Mucosa of descending colon (tissue), 3 donors: ENCODE measurements around the gene CXCL5. TPM values are rescaled to one million over a fixed set of nuclear protein-coding genes. Genes with fewer than 3 reads are reported as not detected.
A peak's percentile ranks its signal among the peaks of the same experiment; 100 is the strongest.

Experiments
- ATAC-seq: fragments of 200-7000 bp; cut with Tn5 transposase; one replicate; pipeline ENCODE4 v1.9.1; 2020; ENCODE audit warnings: mild to moderate bottlenecking, moderate library complexity
- DNase-seq, 3 donors: peaks; one replicate each; pipeline ENCODE4 v3.0.0-alpha.2; 2020
- H3K36me3 ChIP-seq: fragments of 200-600 bp; one replicate; pipeline ENCODE4 v1.8.0; 2021; ENCODE audit warnings: low read depth, mild to moderate bottlenecking
- H3K4me1 ChIP-seq: fragments of 200-600 bp; one replicate; pipeline ENCODE4 v1.8.0; 2021; ENCODE audit warnings: low read depth, mild to moderate bottlenecking
- H3K4me3 ChIP-seq: fragments of 200-600 bp; one replicate; pipeline ENCODE4 v1.8.0; 2021; ENCODE audit warnings: mild to moderate bottlenecking
- H3K9me3 ChIP-seq: fragments of 200-600 bp; one replicate; pipeline ENCODE4 v1.8.0; 2021; ENCODE audit warnings: mild to moderate bottlenecking
- CTCF ChIP-seq: fragments of 200-600 bp; IDR thresholded peaks from one replicate; pipeline ENCODE4 v1.8.0; 2022; ENCODE audit warnings: antibody characterized with exemption, mild to moderate bottlenecking
- intact Hi-C, 2 donors: fragments of 100-400 bp; cut with DNase I in 1 of 2; cut with micrococcal nuclease in 1 of 2; formaldehyde crosslinking; loops; one replicate each; pipeline versions ENCODE4 v1.11.0 to v1.11.1; 2022; cut with DNase I, micrococcal nuclease
- total RNA-seq, 3 donors: library from RNA; stranded (reverse); fragmentation: NEBNext Ultra II Directional in 2 of 3; extraction: Animal tissue kit (Norgen Biotek cat#: 25700) in 2 of 3; gene quantifications; one replicate each; pipeline versions ENCODE4 v1.2.1 to v1.2.4, GENCODE V29; 2021 to 2023
- donor health status: DM: no; HTN: no; CAD: no; lungs with moderate emphysema.
- donor health status: DM: no; HTN: no; CAD: no.
- donor health status: DM: no; HTN: yes; CAD: no.

CXCL5 gene
- total RNA-seq, 3 donors from 2014 or later: 0.14 TPM; not detected in 2

- intact Hi-C loops: no loop called here
- H3K4me1 ChIP-seq: peaks cover 12% of the 10 kb centered on the region
- H3K36me3 ChIP-seq: no peaks in the 10 kb centered on the region
- TF ChIP-seq CTCF: no peak
- no peak overlapping the region for H3K4me3 ChIP-seq
- H3K9me3 ChIP-seq: no peaks in the 10 kb centered on the region
- no peak for DNase-seq
- no peak for ATAC-seq
Measured at GRCh38 chr4:74006009-74006476, 7.6 kb upstream of the CXCL5 start.

- Histone ChIP-seq H3K4me3 (no peak overlapping the region), H3K36me3 (no peaks in the 10 kb centered on the region), H3K4me1 (peaks cover 12% of the 10 kb centered on the region), H3K9me3 (no peaks in the 10 kb centered on the region)
- ATAC-seq: peak; percentile 97
- TF ChIP-seq CTCF: no peak
- DNase-seq: no peak
- intact Hi-C loops: no loop called here
Measured at GRCh38 chr4:74005528-74005927, 7.1 kb upstream of the CXCL5 start.

GRCh38 chr4:74004668-74005067, 6.2 kb upstream of the CXCL5 start:
- intact Hi-C loops: no loop called here
- DNase-seq (no peak), ATAC-seq (no peak)
- TF ChIP-seq CTCF: no peak
- Histone ChIP-seq H3K4me3 (no peak overlapping the region), H3K4me1 (peaks cover 9% of the 10 kb centered on the region), H3K9me3 (no peaks in the 10 kb centered on the region), H3K36me3 (no peaks in the 10 kb centered on the region)

- Histone ChIP-seq H3K36me3 (no peaks in the 10 kb centered on the region), H3K4me1 (peaks cover 6% of the 10 kb centered on the region), H3K9me3 (no peaks in the 10 kb centered on the region), H3K4me3 (no peak overlapping the region)
- intact Hi-C loops: no loop called here
- ATAC-seq: peak; percentile 47
- no peak for TF ChIP-seq CTCF
- no peak for DNase-seq
Measured at GRCh38 chr4:74000301-74000700, 1.8 kb upstream of the CXCL5 start.

- ATAC-seq (no peak), DNase-seq (no peak)
- Histone ChIP-seq H3K36me3 (no peaks in the 10 kb centered on the region), H3K4me1 (no peaks in the 10 kb centered on the region), H3K9me3 (no peaks in the 10 kb centered on the region), H3K4me3 (no peak overlapping the region)
- no peak for TF ChIP-seq CTCF
- intact Hi-C loops: no loop called here
Measured at GRCh38 chr4:73992050-73992449, 6.4 kb downstream of the CXCL5 start.

- H3K9me3 ChIP-seq: no peaks in the 10 kb centered on the region
- no peaks in the 10 kb centered on the region for H3K4me1 ChIP-seq
- H3K36me3 ChIP-seq: no peaks in the 10 kb centered on the region
- TF ChIP-seq CTCF: no peak
- no peak overlapping the region for H3K4me3 ChIP-seq
- DNase-seq: no peak
- intact Hi-C loops: no loop called here
- no peak for ATAC-seq
Measured at GRCh38 chr4:73991742-73992000, 6.8 kb downstream of the CXCL5 start.
